ENCODE measurements around the gene CFAP107.

DNA sequence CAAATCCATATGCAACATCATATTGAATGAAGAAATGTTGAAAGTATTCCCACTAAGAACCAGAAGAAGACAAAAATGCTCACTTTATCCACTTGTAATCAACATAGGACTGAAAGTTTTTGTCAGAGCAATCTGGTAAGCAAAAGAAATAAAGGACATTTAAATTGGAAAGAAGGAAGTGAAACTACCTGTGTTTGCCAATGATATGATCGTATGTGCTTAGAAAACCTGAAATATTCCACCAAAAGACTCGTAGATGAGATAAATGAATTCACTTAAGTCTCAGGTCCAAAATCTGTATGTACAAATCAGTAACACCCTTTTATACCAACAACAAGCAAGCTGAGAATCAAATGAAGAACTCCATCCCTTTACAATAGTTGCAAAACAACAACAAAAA lies 53.7 kb downstream of the CFAP107 start:
- TF ChIP-seq, protein P1, sequence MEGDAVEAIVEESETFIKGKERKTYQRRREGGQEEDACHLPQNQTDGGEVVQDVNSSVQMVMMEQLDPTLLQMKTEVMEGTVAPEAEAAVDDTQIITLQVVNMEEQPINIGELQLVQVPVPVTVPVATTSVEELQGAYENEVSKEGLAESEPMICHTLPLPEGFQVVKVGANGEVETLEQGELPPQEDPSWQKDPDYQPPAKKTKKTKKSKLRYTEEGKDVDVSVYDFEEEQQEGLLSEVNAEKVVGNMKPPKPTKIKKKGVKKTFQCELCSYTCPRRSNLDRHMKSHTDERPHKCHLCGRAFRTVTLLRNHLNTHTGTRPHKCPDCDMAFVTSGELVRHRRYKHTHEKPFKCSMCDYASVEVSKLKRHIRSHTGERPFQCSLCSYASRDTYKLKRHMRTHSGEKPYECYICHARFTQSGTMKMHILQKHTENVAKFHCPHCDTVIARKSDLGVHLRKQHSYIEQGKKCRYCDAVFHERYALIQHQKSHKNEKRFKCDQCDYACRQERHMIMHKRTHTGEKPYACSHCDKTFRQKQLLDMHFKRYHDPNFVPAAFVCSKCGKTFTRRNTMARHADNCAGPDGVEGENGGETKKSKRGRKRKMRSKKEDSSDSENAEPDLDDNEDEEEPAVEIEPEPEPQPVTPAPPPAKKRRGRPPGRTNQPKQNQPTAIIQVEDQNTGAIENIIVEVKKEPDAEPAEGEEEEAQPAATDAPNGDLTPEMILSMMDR (IDR thresholded peaks at IDR 0.05), result no peak
- TF ChIP-seq POLR2A (IDR thresholded peaks at IDR 0.05), result no peak
